ENCODE data around the gene RABGAP1L. TPM values are rescaled to one million over a fixed set of nuclear protein-coding genes. Genes with fewer than 3 reads are reported as not detected.

The RABGAP1L gene
- total RNA-seq, 2 experiments from 2014 or later = 59.8 to 67.6 TPM

- DNase-seq (no peak), ATAC-seq (ENCODE audit: poor library complexity) (no peak)
- no peaks in the 10 kb centered on the region for H3K4me1 ChIP-seq (ENCODE audit: insufficient read depth, low read length)
- H3K27me3 ChIP-seq (ENCODE audit: control insufficient read depth in 1 of 2, insufficient read depth in 2 of 2, low read length in 2 of 2) = no peaks in the 10 kb centered on the region
- H3K4me3 ChIP-seq (ENCODE audit: low read length) = no peak overlapping the region
- Mint-ChIP-seq H3K4me3 (no peak overlapping the region), H3K27ac (no peak overlapping the region), H3K4me1 (ENCODE audit: low read depth) (peaks cover 12% of the 10 kb centered on the region), H3K36me3 (ENCODE audit: low read depth) (peaks cover 10% of the 10 kb centered on the region), H3K9me3 (no peaks in the 10 kb centered on the region), H3K27me3 (no peaks in the 10 kb centered on the region)
- no peak for TF ChIP-seq CTCF (IDR thresholded peaks at IDR 0.05)
- no peaks in the 10 kb centered on the region for H3K36me3 ChIP-seq (ENCODE audit: insufficient read depth, low read length)
- no peak overlapping the region for H3K27ac ChIP-seq (ENCODE audit: low read depth in 1 of 2, low read length in 2 of 2)
- intact Hi-C loops (cut with DNase I, micrococcal nuclease) = no loop called here
- H3K9me3 ChIP-seq (ENCODE audit: control insufficient read depth in 1 of 2, insufficient read depth in 1 of 2, low read length in 2 of 2) = no peaks in the 10 kb centered on the region
- POLR2A ChIA-PET = no interaction called here
- CTCF ChIA-PET = no interaction called here
Observed at GRCh38 chr1:174445817-174446216, 286.5 kb downstream of the RABGAP1L start.

GRCh38 chr1:174447866-174448530, 288.7 kb downstream of the RABGAP1L start, which contains the start of gene GPR52:
GPR52 (plus strand) TSS chr1:174447964; CDS start chr1:174448112, 148 bp downstream.
- no peaks in the 10 kb centered on the region for H3K9me3 ChIP-seq (ENCODE audit: control insufficient read depth in 1 of 2, insufficient read depth in 1 of 2, low read length in 2 of 2)
- intact Hi-C loops (cut with DNase I, micrococcal nuclease) = no loop called here

GRCh38 chr1:174448531-174448883, 289.2 kb downstream of the RABGAP1L start:
- no peaks in the 10 kb centered on the region for H3K27me3 ChIP-seq (ENCODE audit: control insufficient read depth in 1 of 2, insufficient read depth in 2 of 2, low read length in 2 of 2)
- intact Hi-C loops (cut with DNase I, micrococcal nuclease) = no loop called here
- H3K4me3 Mint-ChIP-seq = no peak overlapping the region
- H3K4me3 ChIP-seq (ENCODE audit: low read length) = no peak overlapping the region
- ChIA-PET POLR2A (no interaction called here), CTCF (no interaction called here)
- peaks cover 10% of the 10 kb centered on the region for H3K36me3 Mint-ChIP-seq (ENCODE audit: low read depth)
- no peak for DNase-seq
- H3K4me1 ChIP-seq (ENCODE audit: insufficient read depth, low read length) = no peaks in the 10 kb centered on the region
- H3K4me1 Mint-ChIP-seq (ENCODE audit: low read depth) = peaks cover 10% of the 10 kb centered on the region
- no peak for TF ChIP-seq CTCF (IDR thresholded peaks at IDR 0.05)
- no peaks in the 10 kb centered on the region for H3K9me3 Mint-ChIP-seq
- no peak for ATAC-seq (ENCODE audit: poor library complexity)
- no peaks in the 10 kb centered on the region for H3K27me3 Mint-ChIP-seq
- H3K9me3 ChIP-seq (ENCODE audit: control insufficient read depth in 1 of 2, insufficient read depth in 1 of 2, low read length in 2 of 2) = no peaks in the 10 kb centered on the region
- no peaks in the 10 kb centered on the region for H3K36me3 ChIP-seq (ENCODE audit: insufficient read depth, low read length)
- no peak overlapping the region for H3K27ac ChIP-seq (ENCODE audit: low read depth in 1 of 2, low read length in 2 of 2)
- no peak overlapping the region for H3K27ac Mint-ChIP-seq

More at GRCh38 chr1:174447866-174448530, 288.7 kb downstream of the RABGAP1L start, which contains the start of gene GPR52:
- DNase-seq (no peak), ATAC-seq (ENCODE audit: poor library complexity) (no peak)
- Histone ChIP-seq H3K27ac (ENCODE audit: low read depth in 1 of 2, low read length in 2 of 2) (no peak within 1 kb of the TSS), H3K36me3 (ENCODE audit: insufficient read depth, low read length) (no peaks in the 10 kb centered on the region), H3K4me1 (ENCODE audit: insufficient read depth, low read length) (no peaks in the 10 kb centered on the region), H3K27me3 (ENCODE audit: control insufficient read depth in 1 of 2, insufficient read depth in 2 of 2, low read length in 2 of 2) (no peaks in the 10 kb centered on the region), H3K4me3 (ENCODE audit: low read length) (no peak within 1 kb of the TSS)
- Mint-ChIP-seq H3K9me3 (no peaks in the 10 kb centered on the region), H3K4me1 (ENCODE audit: low read depth) (peaks cover 12% of the 10 kb centered on the region), H3K27me3 (no peaks in the 10 kb centered on the region), H3K36me3 (ENCODE audit: low read depth) (peaks cover 10% of the 10 kb centered on the region), H3K27ac (no peak within 1 kb of the TSS), H3K4me3 (no peak within 1 kb of the TSS)
- TF ChIP-seq CTCF (IDR thresholded peaks at IDR 0.05) = no peak
- CTCF ChIA-PET = no interaction called here
- POLR2A ChIA-PET = no interaction called here

All from CD4-positive, alpha-beta T cell (primary cell).